K562 (cell line): ENCODE measurements around the gene LSM4. TPM values are rescaled to one million over a fixed set of nuclear protein-coding genes. Genes with fewer than 3 reads are reported as not detected.

Source experiments
- CTCF ChIP-seq, 3 experiments: IDR thresholded peaks in 2 of 3; conservative IDR thresholded peaks in 1 of 3; 2 replicates each; pipeline ENCODE4 v1.5.1; 2011 to 2012; ENCODE audit warnings: low read length in 3 of 3, mild to moderate bottlenecking in 3 of 3, control low read depth in 2 of 3, improper control_type of control experiment in 1 of 3, inconsistent platforms in 1 of 3, low read depth in 1 of 3, mixed read lengths in 1 of 3, moderate library complexity in 1 of 3; ENCODE audit not compliant: insufficient read depth in 2 of 3
- ELF4 ChIP-seq: fragments of 450-650 bp; formaldehyde crosslinking; IDR thresholded peaks from 2 replicates; pipeline ENCODE4 v1.4.0; 2022; ENCODE audit warnings: missing genetic modification characterization
- HEY1 ChIP-seq: fragments of 250-450 bp; sonication (Bioruptor Pico); IDR thresholded peaks from 2 replicates; pipeline ENCODE4 v1.5.0; 2020; ENCODE audit warnings: mild to moderate bottlenecking, moderate library complexity, borderline replicate concordance
- KLF16 ChIP-seq: IDR thresholded peaks from 2 replicates; pipeline ENCODE4 v1.6.1; 2016; ENCODE audit warnings: antibody characterized with exemption
- MAFF ChIP-seq: IDR thresholded peaks from 2 replicates; pipeline ENCODE4 v1.6.1; 2012; ENCODE audit warnings: low read length, improper control_type of control experiment
- PHF20 ChIP-seq: fragments of 450-650 bp; IDR thresholded peaks from 2 replicates; pipeline ENCODE4 v1.6.1; 2018; ENCODE audit not compliant: partially characterized antibody
- RCOR1 ChIP-seq, 2 experiments: IDR thresholded peaks; 2 replicates each; pipeline ENCODE4 v1.6.1; 2012; ENCODE audit warnings: low read depth in 2 of 2, low read length in 2 of 2, borderline replicate concordance in 1 of 2, improper control_type of control experiment in 1 of 2
- RFX7 ChIP-seq: fragments of 250-450 bp; sonication (Bioruptor Pico); IDR thresholded peaks from 2 replicates; pipeline ENCODE4 v1.5.1; 2021; ENCODE audit warnings: mild to moderate bottlenecking
- STAT5A ChIP-seq: IDR thresholded peaks from 2 replicates; pipeline ENCODE4 v1.6.1; 2012; ENCODE audit warnings: low read length, inconsistent platforms, borderline replicate concordance
- TSHZ1 ChIP-seq: fragments of 250-450 bp; sonication (Bioruptor Pico); IDR thresholded peaks from 2 replicates; pipeline ENCODE4 v1.4.0; 2020; ENCODE audit warnings: mild to moderate bottlenecking, moderate library complexity
- U2AF1 ChIP-seq: fragments of 200-400 bp; formaldehyde crosslinking; optimal IDR thresholded peaks from 2 replicates; pipeline ENCODE3; 2017; ENCODE audit warnings: mild to moderate bottlenecking, low read depth, low read length, moderate library complexity
- ZC3H4 ChIP-seq: sonication (generic); formaldehyde crosslinking; IDR thresholded peaks from 2 replicates; pipeline ENCODE4 v1.9.0; 2021; ENCODE audit warnings: missing genetic modification reagents, borderline replicate concordance
- ZNF586 ChIP-seq: fragments of 450-650 bp; formaldehyde crosslinking; conservative IDR thresholded peaks from 2 replicates; pipeline ENCODE4 v1.4.0; 2020; ENCODE audit warnings: mild to moderate bottlenecking, moderate library complexity
- polyA plus RNA-seq, 8 experiments: library from polyadenylated mRNA; depleted of rRNA in 4 of 8; stranded (reverse) in 5 of 8; unstranded in 3 of 8; fragments of >200 nt; fragmentation: Nextera tagmentation in 2 of 8; fragmentation: Illumina TruSeq in 1 of 8; extraction: Ambion mirVana in 2 of 8; extraction: Trizol in 1 of 8; gene quantifications; 2 replicates each; pipeline versions ENCODE4 v1.2.1 to v1.2.3, GENCODE V29; 2011 to 2014; ENCODE audit warnings: inconsistent platforms in 1 of 8, missing spikeins in 1 of 8
- total RNA-seq, 7 experiments: library from RNA; depleted of rRNA in 6 of 7; stranded (reverse); fragments of >200 nt in 6 of 7; fragmentation: Illumina TruSeq in 2 of 7; extraction: Trizol in 2 of 7; gene quantifications; 2 replicates each; pipeline versions ENCODE4 v1.2.1 to v1.2.3, GENCODE V29; 2011 to 2021; ENCODE audit warnings: low replicate concordance in 1 of 7
- TF ChIP-seq, protein P1 (sequence below): sonication (generic); IDR thresholded peaks from 2 replicates; pipeline ENCODE4 v1.6.1; 2016
- TF ChIP-seq, protein P2 (sequence below): sonication (generic); formaldehyde crosslinking; IDR thresholded peaks from 2 replicates; pipeline ENCODE4 v1.8.0; 2023; ENCODE audit warnings: missing genetic modification reagents, mild to moderate bottlenecking, borderline replicate concordance

Gene LSM4
- total and polyA plus RNA-seq, 9 of the 15 experiments (the other 6 are each of a cell fraction or from before 2014, with no cell fraction given): 11.9 to 763 (median 202) TPM

GRCh38 chr19:18292810-18293641 is 29.9 kb downstream of the LSM4 start (continued):
- TF ChIP-seq KLF16 (no peak), MAFF (no peak), CTCF (IDR thresholded peaks at IDR 0.05 in 2 of 3, conservative IDR thresholded peaks at IDR 0.05 in 1 of 3; ENCODE audit: insufficient read depth in 2 of 3, low read depth in 1 of 3, low read length in 3 of 3) (peak in 2 of 3 experiments; percentile 1 to 10; a peak in 1 of 6 replicates), ELF4 (CRISPR knock-in tag) (0 out of 2 replicates have a peak, but pooled peaks have one; percentile 22), U2AF1 (no peak), PHF20 (peak; percentile 48), STAT5A (0 out of 2 replicates have a peak, but pooled peaks have one; percentile 4), RFX7 (CRISPR knock-in tag) (no peak), TSHZ1 (no peak), ZC3H4 (CRISPR knock-in tag) (no peak), HEY1 (CRISPR knock-in tag) (no peak), ZNF586 (CRISPR knock-in tag) (no peak), RCOR1 (IDR thresholded peaks at IDR 0.05; ENCODE audit: borderline replicate concordance in 1 of 2, low read depth in 2 of 2, low read length in 2 of 2) (peak in 1 of 2 experiments; percentile 63; a peak in 3 of 4 replicates)
- TF ChIP-seq, protein P1, sequence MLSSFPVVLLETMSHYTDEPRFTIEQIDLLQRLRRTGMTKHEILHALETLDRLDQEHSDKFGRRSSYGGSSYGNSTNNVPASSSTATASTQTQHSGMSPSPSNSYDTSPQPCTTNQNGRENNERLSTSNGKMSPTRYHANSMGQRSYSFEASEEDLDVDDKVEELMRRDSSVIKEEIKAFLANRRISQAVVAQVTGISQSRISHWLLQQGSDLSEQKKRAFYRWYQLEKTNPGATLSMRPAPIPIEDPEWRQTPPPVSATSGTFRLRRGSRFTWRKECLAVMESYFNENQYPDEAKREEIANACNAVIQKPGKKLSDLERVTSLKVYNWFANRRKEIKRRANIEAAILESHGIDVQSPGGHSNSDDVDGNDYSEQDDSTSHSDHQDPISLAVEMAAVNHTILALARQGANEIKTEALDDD: 0 out of 2 replicates have a peak, but pooled peaks have one; percentile 17
- TF ChIP-seq, protein P2, sequence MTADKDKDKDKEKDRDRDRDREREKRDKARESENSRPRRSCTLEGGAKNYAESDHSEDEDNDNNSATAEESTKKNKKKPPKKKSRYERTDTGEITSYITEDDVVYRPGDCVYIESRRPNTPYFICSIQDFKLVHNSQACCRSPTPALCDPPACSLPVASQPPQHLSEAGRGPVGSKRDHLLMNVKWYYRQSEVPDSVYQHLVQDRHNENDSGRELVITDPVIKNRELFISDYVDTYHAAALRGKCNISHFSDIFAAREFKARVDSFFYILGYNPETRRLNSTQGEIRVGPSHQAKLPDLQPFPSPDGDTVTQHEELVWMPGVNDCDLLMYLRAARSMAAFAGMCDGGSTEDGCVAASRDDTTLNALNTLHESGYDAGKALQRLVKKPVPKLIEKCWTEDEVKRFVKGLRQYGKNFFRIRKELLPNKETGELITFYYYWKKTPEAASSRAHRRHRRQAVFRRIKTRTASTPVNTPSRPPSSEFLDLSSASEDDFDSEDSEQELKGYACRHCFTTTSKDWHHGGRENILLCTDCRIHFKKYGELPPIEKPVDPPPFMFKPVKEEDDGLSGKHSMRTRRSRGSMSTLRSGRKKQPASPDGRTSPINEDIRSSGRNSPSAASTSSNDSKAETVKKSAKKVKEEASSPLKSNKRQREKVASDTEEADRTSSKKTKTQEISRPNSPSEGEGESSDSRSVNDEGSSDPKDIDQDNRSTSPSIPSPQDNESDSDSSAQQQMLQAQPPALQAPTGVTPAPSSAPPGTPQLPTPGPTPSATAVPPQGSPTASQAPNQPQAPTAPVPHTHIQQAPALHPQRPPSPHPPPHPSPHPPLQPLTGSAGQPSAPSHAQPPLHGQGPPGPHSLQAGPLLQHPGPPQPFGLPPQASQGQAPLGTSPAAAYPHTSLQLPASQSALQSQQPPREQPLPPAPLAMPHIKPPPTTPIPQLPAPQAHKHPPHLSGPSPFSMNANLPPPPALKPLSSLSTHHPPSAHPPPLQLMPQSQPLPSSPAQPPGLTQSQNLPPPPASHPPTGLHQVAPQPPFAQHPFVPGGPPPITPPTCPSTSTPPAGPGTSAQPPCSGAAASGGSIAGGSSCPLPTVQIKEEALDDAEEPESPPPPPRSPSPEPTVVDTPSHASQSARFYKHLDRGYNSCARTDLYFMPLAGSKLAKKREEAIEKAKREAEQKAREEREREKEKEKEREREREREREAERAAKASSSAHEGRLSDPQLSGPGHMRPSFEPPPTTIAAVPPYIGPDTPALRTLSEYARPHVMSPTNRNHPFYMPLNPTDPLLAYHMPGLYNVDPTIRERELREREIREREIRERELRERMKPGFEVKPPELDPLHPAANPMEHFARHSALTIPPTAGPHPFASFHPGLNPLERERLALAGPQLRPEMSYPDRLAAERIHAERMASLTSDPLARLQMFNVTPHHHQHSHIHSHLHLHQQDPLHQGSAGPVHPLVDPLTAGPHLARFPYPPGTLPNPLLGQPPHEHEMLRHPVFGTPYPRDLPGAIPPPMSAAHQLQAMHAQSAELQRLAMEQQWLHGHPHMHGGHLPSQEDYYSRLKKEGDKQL (CRISPR knock-in tag): no peak
